ENCODE data around the gene NXN.

- no peak for TF ChIP-seq CTCF (IDR thresholded peaks at IDR 0.05)
- TF ChIP-seq EP300 (IDR thresholded peaks at IDR 0.05) = no peak
Observed at GRCh38 chr17:1019451-1019850, 39.9 kb upstream of the NXN start.

Data from ovary (tissue), 3 donors.